Measurements from ENCODE around the gene GOLGA6L24.
"Not testable (repeated sequence)": the region's sequence is repeated elsewhere in the genome, so short reads cannot be mapped to it uniquely, and the experiment has no call there.

Gene GOLGA6L24

GRCh38 chr15:28357984-28358383, at the start of gene GOLGA6L24:
GOLGA6L24 (minus strand) TSS chr15:28358084; CDS start chr15:28358023, 61 bp downstream.
- DNase-seq = not testable (repeated sequence)

GRCh38 chr15:28402774-28403435, 45.0 kb upstream of the GOLGA6L24 start:
- DNase-seq = not testable (repeated sequence)

- not testable (repeated sequence) for DNase-seq
Observed at GRCh38 chr15:28396022-28396421, 38.1 kb upstream of the GOLGA6L24 start.

GRCh38 chr15:28380053-28380452, 22.2 kb upstream of the GOLGA6L24 start:
- DNase-seq = not testable (repeated sequence)

GRCh38 chr15:28378364-28378763, 20.5 kb upstream of the GOLGA6L24 start, which contains the start of gene GOLGA8F:
GOLGA8F (plus strand) TSS chr15:28378664; CDS start chr15:28378762, 98 bp downstream.
- not testable (repeated sequence) for DNase-seq

- DNase-seq = not testable (repeated sequence)
Observed at GRCh38 chr15:28365502-28365901, 7.6 kb upstream of the GOLGA6L24 start.

GRCh38 chr15:28322129-28322588, 35.7 kb downstream of the GOLGA6L24 start, which contains the start of gene HERC2:
HERC2 (minus strand) TSS chr15:28322179; CDS start chr15:28321433, 746 bp downstream.
- not testable (repeated sequence) for DNase-seq

GRCh38 chr15:28321358-28322078, 36.4 kb downstream of the GOLGA6L24 start:
- not testable (repeated sequence) for DNase-seq

GRCh38 chr15:28319725-28320124, 38.2 kb downstream of the GOLGA6L24 start:
- DNase-seq = not testable (repeated sequence)

GRCh38 chr15:28318828-28319227, 39.1 kb downstream of the GOLGA6L24 start:
- DNase-seq = not testable (repeated sequence)

GRCh38 chr15:28318122-28318521, 39.8 kb downstream of the GOLGA6L24 start:
- DNase-seq = not testable (repeated sequence)

GRCh38 chr15:28316958-28317357, 40.9 kb downstream of the GOLGA6L24 start:
- not testable (repeated sequence) for DNase-seq

GRCh38 chr15:28310454-28310853, 47.4 kb downstream of the GOLGA6L24 start:
- not testable (repeated sequence) for DNase-seq

- not testable (repeated sequence) for DNase-seq
Observed at GRCh38 chr15:28308718-28309117, 49.2 kb downstream of the GOLGA6L24 start.

Measured in activated CD4-positive, alpha-beta T cell treated with anti-CD3 and anti-CD28 coated beads, Interleukin-2, amount 50 U/mL, for 1 hour (primary cell).